Measurements from ENCODE around the gene BCR.

Gene BCR

GRCh38 chr22:23262518-23263332 lies 82.4 kb downstream of the BCR start:
- Histone ChIP-seq H3K9me3 (ENCODE audit: control insufficient read depth, low read length) (no peaks in the 10 kb centered on the region), H3K9ac (ENCODE audit: low read length) (no peak overlapping the region), H3K36me3 (ENCODE audit: control insufficient read depth, insufficient read depth, low read length) (no peaks in the 10 kb centered on the region), H3K4me3 (ENCODE audit: low read length) (no peak overlapping the region), H3K27me3 (ENCODE audit: control insufficient read depth, insufficient read depth, low read length) (no peaks in the 10 kb centered on the region), H3K4me1 (ENCODE audit: control insufficient read depth, insufficient read depth, low read length) (peaks cover 17% of the 10 kb centered on the region)

- H3K27me3 ChIP-seq (ENCODE audit: control insufficient read depth, insufficient read depth, low read length) = no peaks in the 10 kb centered on the region
- H3K4me3 ChIP-seq (ENCODE audit: low read length) = no peak overlapping the region
- no peaks in the 10 kb centered on the region for H3K36me3 ChIP-seq (ENCODE audit: control insufficient read depth, insufficient read depth, low read length)
- H3K9me3 ChIP-seq (ENCODE audit: control insufficient read depth, low read length) = no peaks in the 10 kb centered on the region
- H3K4me1 ChIP-seq (ENCODE audit: control insufficient read depth, insufficient read depth, low read length) = peaks cover 11% of the 10 kb centered on the region
- H3K9ac ChIP-seq (ENCODE audit: low read length) = no peak overlapping the region
These were observed 83.6 kb downstream of the BCR start for GRCh38 chr22:23263651-23264555.

GRCh38 chr22:23264610-23265367 lies 84.5 kb downstream of the BCR start:
- H3K9me3 ChIP-seq (ENCODE audit: control insufficient read depth, low read length) = no peaks in the 10 kb centered on the region
- H3K4me3 ChIP-seq (ENCODE audit: low read length) = no peak overlapping the region
- H3K9ac ChIP-seq (ENCODE audit: low read length) = no peak overlapping the region
- peaks cover 11% of the 10 kb centered on the region for H3K4me1 ChIP-seq (ENCODE audit: control insufficient read depth, insufficient read depth, low read length)
- H3K27me3 ChIP-seq (ENCODE audit: control insufficient read depth, insufficient read depth, low read length) = no peaks in the 10 kb centered on the region
- no peaks in the 10 kb centered on the region for H3K36me3 ChIP-seq (ENCODE audit: control insufficient read depth, insufficient read depth, low read length)

GRCh38 chr22:23265368-23265700 lies 85.0 kb downstream of the BCR start:
- H3K9ac ChIP-seq (ENCODE audit: low read length) = no peak overlapping the region
- H3K27me3 ChIP-seq (ENCODE audit: control insufficient read depth, insufficient read depth, low read length) = no peaks in the 10 kb centered on the region
- peaks cover 11% of the 10 kb centered on the region for H3K4me1 ChIP-seq (ENCODE audit: control insufficient read depth, insufficient read depth, low read length)
- H3K4me3 ChIP-seq (ENCODE audit: low read length) = no peak overlapping the region
- no peaks in the 10 kb centered on the region for H3K36me3 ChIP-seq (ENCODE audit: control insufficient read depth, insufficient read depth, low read length)
- H3K9me3 ChIP-seq (ENCODE audit: control insufficient read depth, low read length) = no peaks in the 10 kb centered on the region

- H3K4me1 ChIP-seq (ENCODE audit: control insufficient read depth, insufficient read depth, low read length) = peaks cover 11% of the 10 kb centered on the region
These were observed 86.5 kb downstream of the BCR start for GRCh38 chr22:23266780-23267179.

GRCh38 chr22:23267226-23268043 lies 87.1 kb downstream of the BCR start:
- Histone ChIP-seq H3K27me3 (ENCODE audit: control insufficient read depth, insufficient read depth, low read length) (no peaks in the 10 kb centered on the region), H3K36me3 (ENCODE audit: control insufficient read depth, insufficient read depth, low read length) (no peaks in the 10 kb centered on the region), H3K9ac (ENCODE audit: low read length) (no peak overlapping the region), H3K4me1 (ENCODE audit: control insufficient read depth, insufficient read depth, low read length) (peaks cover 11% of the 10 kb centered on the region), H3K4me3 (ENCODE audit: low read length) (no peak overlapping the region), H3K9me3 (ENCODE audit: control insufficient read depth, low read length) (no peaks in the 10 kb centered on the region)

More at GRCh38 chr22:23266780-23267179, 86.5 kb downstream of the BCR start:
- Histone ChIP-seq H3K9ac (ENCODE audit: low read length) (no peak overlapping the region), H3K27me3 (ENCODE audit: control insufficient read depth, insufficient read depth, low read length) (no peaks in the 10 kb centered on the region), H3K36me3 (ENCODE audit: control insufficient read depth, insufficient read depth, low read length) (no peaks in the 10 kb centered on the region), H3K9me3 (ENCODE audit: control insufficient read depth, low read length) (no peaks in the 10 kb centered on the region), H3K4me3 (ENCODE audit: low read length) (no peak overlapping the region)

GRCh38 chr22:23268139-23268712 lies 87.9 kb downstream of the BCR start:
- no peaks in the 10 kb centered on the region for H3K27me3 ChIP-seq (ENCODE audit: control insufficient read depth, insufficient read depth, low read length)
- H3K9ac ChIP-seq (ENCODE audit: low read length) = no peak overlapping the region
- H3K4me3 ChIP-seq (ENCODE audit: low read length) = no peak overlapping the region
- no peaks in the 10 kb centered on the region for H3K36me3 ChIP-seq (ENCODE audit: control insufficient read depth, insufficient read depth, low read length)
- H3K4me1 ChIP-seq (ENCODE audit: control insufficient read depth, insufficient read depth, low read length) = peaks cover 11% of the 10 kb centered on the region
- H3K9me3 ChIP-seq (ENCODE audit: control insufficient read depth, low read length) = no peaks in the 10 kb centered on the region

- H3K4me3 ChIP-seq (ENCODE audit: low read length) = no peak overlapping the region
- H3K27me3 ChIP-seq (ENCODE audit: control insufficient read depth, insufficient read depth, low read length) = no peaks in the 10 kb centered on the region
- peaks cover 11% of the 10 kb centered on the region for H3K4me1 ChIP-seq (ENCODE audit: control insufficient read depth, insufficient read depth, low read length)
- no peaks in the 10 kb centered on the region for H3K36me3 ChIP-seq (ENCODE audit: control insufficient read depth, insufficient read depth, low read length)
- H3K9me3 ChIP-seq (ENCODE audit: control insufficient read depth, low read length) = no peaks in the 10 kb centered on the region
- H3K9ac ChIP-seq (ENCODE audit: low read length) = no peak overlapping the region
These were observed 88.6 kb downstream of the BCR start for GRCh38 chr22:23268877-23269276.

- Histone ChIP-seq H3K9me3 (ENCODE audit: control insufficient read depth, low read length) (no peaks in the 10 kb centered on the region), H3K4me1 (ENCODE audit: control insufficient read depth, insufficient read depth, low read length) (peaks cover 5% of the 10 kb centered on the region), H3K36me3 (ENCODE audit: control insufficient read depth, insufficient read depth, low read length) (no peaks in the 10 kb centered on the region), H3K27me3 (ENCODE audit: control insufficient read depth, insufficient read depth, low read length) (no peaks in the 10 kb centered on the region), H3K9ac (ENCODE audit: low read length) (no peak overlapping the region), H3K4me3 (ENCODE audit: low read length) (no peak overlapping the region)
These were observed 89.3 kb downstream of the BCR start for GRCh38 chr22:23269441-23270211.

- no peaks in the 10 kb centered on the region for H3K27me3 ChIP-seq (ENCODE audit: control insufficient read depth, insufficient read depth, low read length)
- no peaks in the 10 kb centered on the region for H3K36me3 ChIP-seq (ENCODE audit: control insufficient read depth, insufficient read depth, low read length)
- no peak overlapping the region for H3K4me3 ChIP-seq (ENCODE audit: low read length)
- no peaks in the 10 kb centered on the region for H3K9me3 ChIP-seq (ENCODE audit: control insufficient read depth, low read length)
- H3K4me1 ChIP-seq (ENCODE audit: control insufficient read depth, insufficient read depth, low read length) = no peaks in the 10 kb centered on the region
- no peak overlapping the region for H3K9ac ChIP-seq (ENCODE audit: low read length)
These were observed 90.0 kb downstream of the BCR start for GRCh38 chr22:23270212-23270733.
